Breast epithelium (tissue), 4 donors: Measurements from ENCODE around the gene CREG1. TPM values are rescaled to one million over a fixed set of nuclear protein-coding genes. Genes with fewer than 3 reads are reported as not detected.

Experiments
- DNase-seq, 2 donors: peaks; one replicate each; pipeline ENCODE4 v3.0.0-alpha.2; 2019; ENCODE audit warnings: low spot score in 2 of 2
- H3K27ac ChIP-seq, 2 donors: fragments of 200-600 bp; sonication (generic) in 1 of 2; one replicate each; pipeline ENCODE4 v1.5.1; 2016 to 2019; ENCODE audit warnings: mild to moderate bottlenecking in 1 of 2
- H3K27me3 ChIP-seq, 2 donors: fragments of 200-600 bp; sonication (generic) in 1 of 2; one replicate each; pipeline versions ENCODE4 v1.5.1 to v1.6.0; 2017 to 2019; ENCODE audit warnings: control low read depth in 1 of 2, mild to moderate bottlenecking in 1 of 2
- H3K36me3 ChIP-seq: fragments of 200-600 bp; one replicate; pipeline ENCODE4 v1.5.1; 2019
- H3K4me1 ChIP-seq, 2 donors: fragments of 200-600 bp; sonication (generic); one replicate each; pipeline ENCODE4 v1.5.1; 2016 to 2019; ENCODE audit warnings: control low read depth in 1 of 2
- H3K4me3 ChIP-seq, 3 donors: fragments of 200-600 bp; sonication (generic); 1 replicate in 2 of 3; 2 replicates in 1 of 3; pipeline ENCODE4 v1.5.1; 2016 to 2019; ENCODE audit warnings: mild to moderate bottlenecking in 3 of 3, moderate library complexity in 2 of 3
- H3K9me3 ChIP-seq, 2 donors: fragments of 200-600 bp; sonication (generic) in 1 of 2; one replicate each; pipeline ENCODE4 v1.5.1; 2016 to 2019; ENCODE audit warnings: control low read depth in 1 of 2
- POLR2A ChIP-seq: fragments of 450-650 bp; IDR thresholded peaks from one replicate; pipeline ENCODE4 v1.6.1; 2016; ENCODE audit warnings: antibody characterized with exemption, mild to moderate bottlenecking, moderate library complexity
- POLR2AphosphoS5 ChIP-seq, 3 donors: sonication (generic); formaldehyde crosslinking; IDR thresholded peaks; one replicate each; pipeline ENCODE4 v1.6.1; 2017; ENCODE audit warnings: antibody characterized with exemption in 3 of 3
- intact Hi-C: fragments of 100-400 bp; cut with DNase I; formaldehyde crosslinking; loops from one replicate; pipeline ENCODE4 v1.15.1; 2023; ENCODE audit warnings: low total_unique reads
- total RNA-seq, 3 donors: library from RNA; depleted of rRNA; stranded (reverse); fragments of >200 nt; gene quantifications; one replicate each; pipeline ENCODE4 v1.1.0, GENCODE V29; 2016
- TF ChIP-seq, protein P1 (sequence below), 3 donors: fragments of 450-650 bp; IDR thresholded peaks; one replicate each; pipeline ENCODE4 v1.5.1; 2016 to 2017; ENCODE audit warnings: antibody characterized with exemption in 3 of 3, mild to moderate bottlenecking in 3 of 3, moderate library complexity in 3 of 3

CREG1 gene
- total RNA-seq, 3 donors from 2014 or later = 156 to 444 (median 190) TPM

- Histone ChIP-seq H3K27me3 (no peaks in the 10 kb centered on the region), H3K4me1 (no peaks in the 10 kb centered on the region), H3K9me3 (no peaks in the 10 kb centered on the region), H3K36me3 (no peaks in the 10 kb centered on the region), H3K4me3 (no peak overlapping the region), H3K27ac (no peak overlapping the region)
- no peak for DNase-seq
- no peak for TF ChIP-seq POLR2AphosphoS5 (IDR thresholded peaks at IDR 0.05)
- TF ChIP-seq, protein P1, sequence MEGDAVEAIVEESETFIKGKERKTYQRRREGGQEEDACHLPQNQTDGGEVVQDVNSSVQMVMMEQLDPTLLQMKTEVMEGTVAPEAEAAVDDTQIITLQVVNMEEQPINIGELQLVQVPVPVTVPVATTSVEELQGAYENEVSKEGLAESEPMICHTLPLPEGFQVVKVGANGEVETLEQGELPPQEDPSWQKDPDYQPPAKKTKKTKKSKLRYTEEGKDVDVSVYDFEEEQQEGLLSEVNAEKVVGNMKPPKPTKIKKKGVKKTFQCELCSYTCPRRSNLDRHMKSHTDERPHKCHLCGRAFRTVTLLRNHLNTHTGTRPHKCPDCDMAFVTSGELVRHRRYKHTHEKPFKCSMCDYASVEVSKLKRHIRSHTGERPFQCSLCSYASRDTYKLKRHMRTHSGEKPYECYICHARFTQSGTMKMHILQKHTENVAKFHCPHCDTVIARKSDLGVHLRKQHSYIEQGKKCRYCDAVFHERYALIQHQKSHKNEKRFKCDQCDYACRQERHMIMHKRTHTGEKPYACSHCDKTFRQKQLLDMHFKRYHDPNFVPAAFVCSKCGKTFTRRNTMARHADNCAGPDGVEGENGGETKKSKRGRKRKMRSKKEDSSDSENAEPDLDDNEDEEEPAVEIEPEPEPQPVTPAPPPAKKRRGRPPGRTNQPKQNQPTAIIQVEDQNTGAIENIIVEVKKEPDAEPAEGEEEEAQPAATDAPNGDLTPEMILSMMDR (IDR thresholded peaks at IDR 0.05) = no peak
- no peak for TF ChIP-seq POLR2A
- intact Hi-C loops = no loop called here
Measured at GRCh38 chr1:167493372-167493771, 60.2 kb downstream of the CREG1 start.

DNA sequence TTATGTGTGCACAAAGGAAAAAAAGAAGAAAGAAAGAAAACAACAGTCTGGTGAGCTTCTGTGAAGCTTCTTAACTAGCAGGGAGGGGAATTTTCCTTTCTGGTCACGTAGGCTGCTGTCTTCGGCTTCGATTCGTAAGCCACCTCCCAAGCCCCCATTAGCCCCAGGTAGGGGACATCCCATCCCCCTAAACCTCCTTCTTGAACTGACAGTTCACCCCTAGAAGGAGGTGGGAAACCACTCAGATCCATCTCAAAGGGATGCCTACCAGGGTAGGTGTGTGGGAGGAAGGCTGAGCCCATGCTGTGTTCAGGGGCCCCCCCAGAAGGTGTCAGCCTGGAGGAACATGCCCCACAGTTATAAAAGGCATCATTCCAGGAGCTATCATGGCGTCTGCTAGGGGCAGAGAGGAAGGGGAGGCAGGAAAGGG lies 61.1 kb downstream of the CREG1 start:
- no peak overlapping the region for H3K4me3 ChIP-seq
- TF ChIP-seq POLR2A = no peak
- TF ChIP-seq POLR2AphosphoS5 (IDR thresholded peaks at IDR 0.05) = no peak
- TF ChIP-seq, protein P1 (IDR thresholded peaks at IDR 0.05) = no peak
- H3K27ac ChIP-seq = no peak overlapping the region
- H3K27me3 ChIP-seq = no peaks in the 10 kb centered on the region
- intact Hi-C loops = no loop called here
- DNase-seq = no peak
- no peaks in the 10 kb centered on the region for H3K4me1 ChIP-seq
- H3K36me3 ChIP-seq = no peaks in the 10 kb centered on the region
- no peaks in the 10 kb centered on the region for H3K9me3 ChIP-seq

DNA sequence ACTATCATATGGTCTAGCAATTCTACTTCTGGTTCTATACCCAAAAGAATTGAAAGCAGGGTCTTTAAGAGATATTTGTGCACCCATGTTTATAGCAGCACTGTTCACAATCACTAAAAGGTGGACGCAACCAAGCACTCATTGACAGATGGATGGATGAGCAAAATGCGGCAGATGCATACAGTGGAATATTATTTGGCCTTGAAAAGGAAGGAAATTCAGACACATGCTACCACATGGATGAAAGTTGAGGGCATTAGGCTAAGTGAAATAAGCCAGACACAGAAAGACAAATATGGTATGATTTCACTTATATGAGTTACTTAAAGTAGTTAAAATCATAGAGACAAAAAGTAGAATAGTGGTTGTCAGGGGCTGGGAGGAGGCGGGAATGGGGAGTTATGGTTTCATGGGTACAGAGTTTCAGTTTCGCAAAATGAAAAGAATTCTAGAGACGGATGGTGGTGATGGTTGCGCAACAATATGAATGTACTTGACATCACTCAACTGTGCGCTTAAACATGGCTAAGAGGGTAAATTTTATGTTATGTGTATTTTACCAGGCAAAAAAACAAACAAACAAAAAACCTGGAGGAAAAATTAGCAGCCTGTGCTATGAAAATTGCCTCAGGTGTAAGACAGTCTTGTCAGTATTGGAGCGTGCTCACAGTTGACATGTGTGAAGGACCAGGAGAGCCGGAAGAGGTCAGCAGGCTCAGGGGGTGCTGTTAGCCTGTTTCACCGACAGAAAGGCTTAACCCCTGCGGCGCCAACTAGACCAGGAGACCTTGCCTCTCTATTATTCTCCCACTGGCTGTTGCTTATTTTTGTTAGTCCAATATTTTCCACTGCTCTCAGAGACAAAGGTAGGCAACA lies 61.7 kb downstream of the CREG1 start:
- Histone ChIP-seq H3K4me1 (no peaks in the 10 kb centered on the region), H3K27ac (no peak overlapping the region), H3K27me3 (no peaks in the 10 kb centered on the region), H3K9me3 (no peaks in the 10 kb centered on the region), H3K4me3 (no peak overlapping the region), H3K36me3 (no peaks in the 10 kb centered on the region)
- DNase-seq = no peak
- TF ChIP-seq, protein P1 (IDR thresholded peaks at IDR 0.05) = no peak
- TF ChIP-seq POLR2AphosphoS5 (IDR thresholded peaks at IDR 0.05) (no peak), POLR2A (no peak)
- intact Hi-C loops = no loop called here

Other genes starting within 250 kb of the CREG1 start
- gene CD247, start 35.2 kb downstream of the CREG1 start, total RNA-seq = 1 to 10 TPM in 2 of 3 donors, under 1 TPM in 1; 0.80 to 2.0 (median 2.0) TPM
- gene RCSD1, start 76.5 kb upstream of the CREG1 start, total RNA-seq = 10 to 100 TPM; 11.5 to 29.0 (median 12.0) TPM
- gene MPZL1, start 168.2 kb upstream of the CREG1 start, total RNA-seq = 10 to 100 TPM; 43.5 to 86.8 (median 86.2) TPM